HepG2 (cell line): Measurements from ENCODE around the gene PIWIL4. TPM values are rescaled to one million over a fixed set of nuclear protein-coding genes. Genes with fewer than 3 reads are reported as not detected.

Experiments used
- ATAC-seq: fragments of 200-7000 bp; cut with Tn5 transposase; 3 replicates; pipeline ENCODE4 v1.9.1; 2020; ENCODE audit warnings: mild to moderate bottlenecking, moderate library complexity
- BruUV-seq: library from RNA; stranded (reverse); fragments of 400-500 nt; replicated peaks from 2 replicates; lab custom pipeline; 2021; lab: Mats Ljungman, UMichigan
- CTCF ChIA-PET: fragments of 300-600 bp; formaldehyde crosslinking; extraction: SDS; loops from one replicate; lab custom pipeline; 2021; ENCODE audit warnings: low total read pairs, inconsistent platforms, low intra/inter-chr PET ratio; lab: Yijun Ruan, JAX
- POLR2A ChIA-PET: fragments of 350-600 bp; sonication (Branson Sonifier 250); formaldehyde crosslinking; loops from one replicate; lab custom pipeline; 2020; ENCODE audit warnings: antibody characterized with exemption, inconsistent platforms; lab: Yijun Ruan, JAX
- DNase-seq: peaks from one replicate; pipeline ENCODE4 v3.0.0-alpha.2; 2015; ENCODE audit warnings: low spot score
- FAIRE-seq: peaks from 3 replicates; lab custom pipeline; 2011; peaks lifted over from hg19 to GRCh38; lab: Jason Lieb, UNC
- H2AFZ ChIP-seq: one replicate; pipeline ENCODE4 v1.6.1; 2011; ENCODE audit warnings: low read length, inconsistent platforms
- H3K27ac ChIP-seq: fragments of 300-600 bp; 3 replicates; pipeline ENCODE4 v1.8.0; 2011; ENCODE audit warnings: mixed run types, mild to moderate bottlenecking, mixed read lengths, low read length, inconsistent platforms; ENCODE audit not compliant: insufficient read depth; ENCODE audit errors: extremely low read length
- H3K27me3 ChIP-seq, 2 experiments: fragments of 200-600 bp in 1 of 2; 2 replicates in 1 of 2; 3 replicates in 1 of 2; pipeline versions ENCODE4 v1.6.0 to v1.8.0; 2011; ENCODE audit warnings: low read length in 2 of 2, mild to moderate bottlenecking in 2 of 2, moderate library complexity in 2 of 2, inconsistent platforms in 1 of 2; ENCODE audit not compliant: insufficient read depth in 2 of 2, control insufficient read depth in 1 of 2
- H3K36me3 ChIP-seq, 2 experiments: fragments of 200-600 bp in 1 of 2; replicated peaks in 1 of 2; 2 replicates in 1 of 2; 3 replicates in 1 of 2; pipeline versions ENCODE4 v1.5.1 to v1.8.0; 2011; ENCODE audit warnings: low read length in 2 of 2, inconsistent platforms in 1 of 2; ENCODE audit not compliant: insufficient read depth in 2 of 2, control insufficient read depth in 1 of 2
- H3K4me1 ChIP-seq: 2 replicates; pipeline ENCODE4 v1.5.1; 2012; ENCODE audit warnings: low read length, inconsistent platforms; ENCODE audit not compliant: insufficient read depth
- H3K4me2 ChIP-seq: 2 replicates; pipeline ENCODE4 v1.6.0; 2011; ENCODE audit warnings: low read depth, low read length, inconsistent platforms
- H3K4me3 ChIP-seq, 3 experiments: fragments of 200-600 bp in 1 of 3; sonication (generic), shearing (Covaris generic) in 1 of 3; replicated peaks in 1 of 3; 2 replicates each; pipeline ENCODE4 v1.5.1; 2011 to 2016; ENCODE audit warnings: low read length in 3 of 3, inconsistent platforms in 2 of 3, low read depth in 2 of 3, mild to moderate bottlenecking in 2 of 3, control low read depth in 1 of 3, mixed read lengths in 1 of 3; ENCODE audit not compliant: insufficient read depth in 1 of 3
- H3K79me2 ChIP-seq: one replicate; pipeline ENCODE4 v1.6.1; 2011; ENCODE audit warnings: low read length, inconsistent platforms; ENCODE audit not compliant: insufficient read depth
- H3K9ac ChIP-seq: 2 replicates; pipeline ENCODE4 v1.6.0; 2011; ENCODE audit warnings: mild to moderate bottlenecking, low read depth, low read length, inconsistent platforms; ENCODE audit not compliant: insufficient read depth
- H3K9me3 ChIP-seq: 2 replicates; pipeline ENCODE4 v1.5.1; 2012; ENCODE audit warnings: mild to moderate bottlenecking, low read length
- H4K20me1 ChIP-seq: 2 replicates; pipeline ENCODE4 v1.6.0; 2011; ENCODE audit warnings: inconsistent platforms, mild to moderate bottlenecking, low read length, moderate library complexity; ENCODE audit not compliant: insufficient read depth
- EEA1 ChIP-seq: sonication (generic); formaldehyde crosslinking; IDR thresholded peaks from 2 replicates; pipeline ENCODE4 v1.5.1; 2020; ENCODE audit warnings: mild to moderate bottlenecking, missing genetic modification reagents, borderline replicate concordance
- FOXP1 ChIP-seq, 2 experiments: fragments of 450-650 bp in 1 of 2; IDR thresholded peaks; 2 replicates each; pipeline ENCODE4 v1.6.1; 2017 to 2018; ENCODE audit warnings: antibody characterized with exemption in 1 of 2
- KDM5B ChIP-seq: sonication (generic); formaldehyde crosslinking; IDR thresholded peaks from 2 replicates; pipeline ENCODE4 v1.4.0; 2020; ENCODE audit warnings: missing genetic modification reagents, mild to moderate bottlenecking, borderline replicate concordance
- MYNN ChIP-seq: sonication (generic); formaldehyde crosslinking; IDR thresholded peaks from 2 replicates; pipeline ENCODE4 v1.4.0; 2020; ENCODE audit warnings: mild to moderate bottlenecking, low read depth, missing genetic modification reagents
- NR3C1 ChIP-seq: sonication (generic); formaldehyde crosslinking; IDR thresholded peaks from 2 replicates; pipeline ENCODE4 v1.4.0; 2020; ENCODE audit warnings: missing genetic modification reagents
- POLR2AphosphoS2 ChIP-seq: IDR thresholded peaks from 2 replicates; pipeline ENCODE4 v1.6.1; 2011; ENCODE audit warnings: low read depth, low read length, improper control_type of control experiment
- SATB2 ChIP-seq: sonication (generic); formaldehyde crosslinking; IDR thresholded peaks from 2 replicates; pipeline ENCODE4 v1.5.0; 2020; ENCODE audit warnings: missing genetic modification reagents
- ZNF296 ChIP-seq: sonication (generic); formaldehyde crosslinking; conservative IDR thresholded peaks from 2 replicates; pipeline ENCODE4 v1.5.0; 2020; ENCODE audit warnings: mild to moderate bottlenecking, missing genetic modification reagents
- ZNF577 ChIP-seq: sonication (generic); formaldehyde crosslinking; IDR thresholded peaks from 2 replicates; pipeline ENCODE4 v1.4.0; 2020; ENCODE audit warnings: mild to moderate bottlenecking, low read depth, missing genetic modification reagents, borderline replicate concordance
- ZNF782 ChIP-seq: sonication (generic); formaldehyde crosslinking; IDR thresholded peaks from 2 replicates; pipeline ENCODE4 v1.4.0; 2020; ENCODE audit warnings: missing genetic modification reagents, mild to moderate bottlenecking, borderline replicate concordance
- ZNF788 ChIP-seq: sonication (generic); formaldehyde crosslinking; IDR thresholded peaks from 2 replicates; pipeline ENCODE4 v1.5.0; 2020; ENCODE audit warnings: mild to moderate bottlenecking, missing genetic modification reagents, borderline replicate concordance
- WGBS: methylation state at CpG from one replicate; pipeline ENCODE4 v1.1.6; 2017; ENCODE audit warnings: low lambda C conversion rate; 5-methylcytosine and 5-hydroxymethylcytosine counted together
- in situ Hi-C: cut with HindIII; loops from 2 replicates; pipeline ENCODE4 v1.10.0; 2017; ENCODE audit warnings: low pct_unique_long_range_greater_than_20kb; ENCODE audit not compliant: extremely low pct_ligation_motif_present
- intact Hi-C: fragments of 100-400 bp; cut with micrococcal nuclease; formaldehyde crosslinking; loops from one replicate; pipeline ENCODE4 v1.10.0; 2022; ENCODE audit not compliant: unreplicated experiment
- polyA plus RNA-seq, 8 experiments: library from polyadenylated mRNA; depleted of rRNA in 3 of 8; stranded (reverse) in 7 of 8; unstranded in 1 of 8; fragments of >200 nt; fragmentation: Illumina TruSeq in 4 of 8; extraction: Trizol in 4 of 8; gene quantifications; 2 replicates each; pipeline versions ENCODE4 v1.2.1 to v1.2.3, GENCODE V29; 2011 to 2016; ENCODE audit warnings: low read depth in 4 of 8, missing spikeins in 1 of 8, mixed read lengths in 1 of 8; ENCODE audit not compliant: insufficient read depth in 1 of 8
- total RNA-seq, 5 experiments: library from RNA; depleted of rRNA; stranded (reverse); fragments of >200 nt; fragmentation: Illumina TruSeq; extraction: Trizol; gene quantifications; 2 replicates each; pipeline ENCODE4 v1.2.3, GENCODE V29; 2016; ENCODE audit warnings: low read depth in 1 of 5
- TF ChIP-seq, protein P1 (sequence below): sonication (generic); formaldehyde crosslinking; IDR thresholded peaks from 2 replicates; pipeline ENCODE4 v1.4.0; 2020; ENCODE audit warnings: low read depth, mild to moderate bottlenecking, missing genetic modification reagents

Gene PIWIL4
- total and polyA plus RNA-seq, 2 of the 13 experiments (the other 11 are each of a cell fraction or from before 2014, with no cell fraction given), result 0.08 TPM; not detected in 1

GRCh38 chr11:94662065-94662779 is 95.1 kb downstream of the PIWIL4 start:
- 22% methylated on average over 4 of the region's 4 CpGs for WGBS
- no peak overlapping the region for H3K4me3 ChIP-seq
- H3K4me2 ChIP-seq, result no peak overlapping the region
- POLR2A ChIA-PET, result no interaction called here
- in situ Hi-C loops (no loop called here), intact Hi-C loops (no loop called here)
- DNase-seq (no peak), FAIRE-seq (no peak), ATAC-seq (no peak)
- H2AFZ ChIP-seq, result no peak overlapping the region
- no peaks in the 10 kb centered on the region for H3K36me3 ChIP-seq
- H3K9ac ChIP-seq, result no peak overlapping the region
- H3K9me3 ChIP-seq, result no peaks in the 10 kb centered on the region
- no peaks in the 10 kb centered on the region for H3K79me2 ChIP-seq
- no peaks in the 10 kb centered on the region for H4K20me1 ChIP-seq
- H3K27me3 ChIP-seq, result peaks cover 0 to 13% of the 10 kb centered on the region in 2 experiments; a peak in 1 of 5 replicates
- no peak overlapping the region for H3K27ac ChIP-seq
- no TSS peak for BruUV-seq
- TF ChIP-seq ZNF577 (CRISPR knock-in tag) (no peak), ZNF296 (CRISPR knock-in tag) (no peak), SATB2 (CRISPR knock-in tag) (no peak), ZNF788 (CRISPR knock-in tag) (no peak), KDM5B (CRISPR knock-in tag) (no peak), MYNN (CRISPR knock-in tag) (no peak), ZNF782 (CRISPR knock-in tag) (no peak), FOXP1 (IDR thresholded peaks at IDR 0.05) (no peak), FOXP1 (CRISPR knock-in tag; IDR thresholded peaks at IDR 0.05) (no peak), POLR2AphosphoS2 (no peak), NR3C1 (CRISPR knock-in tag) (no peak), EEA1 (CRISPR knock-in tag) (no peak)
- TF ChIP-seq, protein P1, sequence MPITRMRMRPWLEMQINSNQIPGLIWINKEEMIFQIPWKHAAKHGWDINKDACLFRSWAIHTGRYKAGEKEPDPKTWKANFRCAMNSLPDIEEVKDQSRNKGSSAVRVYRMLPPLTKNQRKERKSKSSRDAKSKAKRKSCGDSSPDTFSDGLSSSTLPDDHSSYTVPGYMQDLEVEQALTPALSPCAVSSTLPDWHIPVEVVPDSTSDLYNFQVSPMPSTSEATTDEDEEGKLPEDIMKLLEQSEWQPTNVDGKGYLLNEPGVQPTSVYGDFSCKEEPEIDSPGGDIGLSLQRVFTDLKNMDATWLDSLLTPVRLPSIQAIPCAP, result no peak
- TF ChIP-seq, all 625 proteins: peak for 0
- H3K4me1 ChIP-seq, result no peaks in the 10 kb centered on the region
- CTCF ChIA-PET, result no interaction called here
